ENCODE results near the gene KCNA1.

GRCh38 chr12:4915752-4916151, 6.0 kb downstream of the KCNA1 start:
- TF ChIP-seq, protein P1, sequence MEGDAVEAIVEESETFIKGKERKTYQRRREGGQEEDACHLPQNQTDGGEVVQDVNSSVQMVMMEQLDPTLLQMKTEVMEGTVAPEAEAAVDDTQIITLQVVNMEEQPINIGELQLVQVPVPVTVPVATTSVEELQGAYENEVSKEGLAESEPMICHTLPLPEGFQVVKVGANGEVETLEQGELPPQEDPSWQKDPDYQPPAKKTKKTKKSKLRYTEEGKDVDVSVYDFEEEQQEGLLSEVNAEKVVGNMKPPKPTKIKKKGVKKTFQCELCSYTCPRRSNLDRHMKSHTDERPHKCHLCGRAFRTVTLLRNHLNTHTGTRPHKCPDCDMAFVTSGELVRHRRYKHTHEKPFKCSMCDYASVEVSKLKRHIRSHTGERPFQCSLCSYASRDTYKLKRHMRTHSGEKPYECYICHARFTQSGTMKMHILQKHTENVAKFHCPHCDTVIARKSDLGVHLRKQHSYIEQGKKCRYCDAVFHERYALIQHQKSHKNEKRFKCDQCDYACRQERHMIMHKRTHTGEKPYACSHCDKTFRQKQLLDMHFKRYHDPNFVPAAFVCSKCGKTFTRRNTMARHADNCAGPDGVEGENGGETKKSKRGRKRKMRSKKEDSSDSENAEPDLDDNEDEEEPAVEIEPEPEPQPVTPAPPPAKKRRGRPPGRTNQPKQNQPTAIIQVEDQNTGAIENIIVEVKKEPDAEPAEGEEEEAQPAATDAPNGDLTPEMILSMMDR (conservative IDR thresholded peaks at IDR 0.05 in 1 of 2, IDR thresholded peaks at IDR 0.05 in 1 of 2; ENCODE audit: low read depth in 1 of 2, low read length in 2 of 2): no peak
- TF ChIP-seq EZH2 (IDR thresholded peaks at IDR 0.05; ENCODE audit: low read length, missing control alignments): no peak
